ENCODE measurements around the gene MYLK3. TPM values are rescaled to one million over a fixed set of nuclear protein-coding genes. Genes with fewer than 3 reads are reported as not detected.

MYLK3 gene
- total RNA-seq: 0.68 TPM in 1 of 2 replicates, not detected in the other

DNA sequence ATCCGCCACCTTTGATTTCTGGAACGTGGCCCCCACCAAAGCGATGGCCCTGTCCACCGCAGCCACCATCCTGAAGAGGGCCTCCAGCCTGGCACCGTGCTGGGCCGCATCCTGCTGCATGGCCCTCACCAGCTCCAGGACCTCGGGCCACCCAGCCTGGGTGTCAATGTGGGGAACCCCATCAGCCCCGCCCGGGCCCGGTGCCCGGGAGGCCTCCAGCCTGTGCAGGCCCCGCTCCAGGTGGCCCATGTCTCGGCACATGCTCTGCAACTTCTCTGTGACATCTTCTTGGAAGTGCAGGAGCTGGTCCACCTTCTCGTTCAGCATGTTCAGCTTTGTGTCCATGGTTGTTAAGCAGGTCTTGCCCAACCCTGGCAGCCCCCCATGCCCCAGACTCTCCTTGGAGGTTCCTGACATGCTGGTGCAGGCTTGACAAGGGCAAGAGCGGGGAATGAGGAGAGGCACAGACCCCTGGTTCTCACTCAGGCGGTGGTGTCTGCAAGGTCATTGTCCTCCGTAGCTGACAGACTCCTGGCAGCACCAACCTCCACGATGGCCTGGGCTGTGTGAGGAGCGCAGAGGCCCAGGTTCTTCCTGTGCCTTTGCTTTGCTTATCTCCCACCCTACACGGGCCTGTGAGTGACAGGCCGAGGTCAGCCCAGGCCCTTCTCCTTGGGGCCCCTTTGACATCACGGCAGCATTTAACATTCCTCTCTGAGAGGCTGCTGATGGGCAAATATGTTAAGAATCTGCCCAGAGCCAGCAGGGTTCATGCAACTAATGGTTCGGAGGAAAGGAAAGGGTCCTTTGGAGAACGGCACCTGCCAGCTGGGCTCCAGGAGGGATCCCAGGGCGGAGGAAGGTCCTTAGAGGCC, at the start of gene MYLK3:
Gene MYLK3 (minus strand): TSS at position 568 of the 875 bp plus-strand sequence. CDS start 151 bp downstream, at position 417.
- TF ChIP-seq, protein P1, sequence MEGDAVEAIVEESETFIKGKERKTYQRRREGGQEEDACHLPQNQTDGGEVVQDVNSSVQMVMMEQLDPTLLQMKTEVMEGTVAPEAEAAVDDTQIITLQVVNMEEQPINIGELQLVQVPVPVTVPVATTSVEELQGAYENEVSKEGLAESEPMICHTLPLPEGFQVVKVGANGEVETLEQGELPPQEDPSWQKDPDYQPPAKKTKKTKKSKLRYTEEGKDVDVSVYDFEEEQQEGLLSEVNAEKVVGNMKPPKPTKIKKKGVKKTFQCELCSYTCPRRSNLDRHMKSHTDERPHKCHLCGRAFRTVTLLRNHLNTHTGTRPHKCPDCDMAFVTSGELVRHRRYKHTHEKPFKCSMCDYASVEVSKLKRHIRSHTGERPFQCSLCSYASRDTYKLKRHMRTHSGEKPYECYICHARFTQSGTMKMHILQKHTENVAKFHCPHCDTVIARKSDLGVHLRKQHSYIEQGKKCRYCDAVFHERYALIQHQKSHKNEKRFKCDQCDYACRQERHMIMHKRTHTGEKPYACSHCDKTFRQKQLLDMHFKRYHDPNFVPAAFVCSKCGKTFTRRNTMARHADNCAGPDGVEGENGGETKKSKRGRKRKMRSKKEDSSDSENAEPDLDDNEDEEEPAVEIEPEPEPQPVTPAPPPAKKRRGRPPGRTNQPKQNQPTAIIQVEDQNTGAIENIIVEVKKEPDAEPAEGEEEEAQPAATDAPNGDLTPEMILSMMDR (IDR thresholded peaks at IDR 0.05; ENCODE audit: insufficient read depth, low read length, poor library complexity, severe bottlenecking): no peak
- no peak for DNase-seq (ENCODE audit: low read depth)
- H3K36me3 ChIP-seq (ENCODE audit: control insufficient read depth, insufficient read depth, low read length): no peaks in the 10 kb centered on the region

GRCh38 chr16:46797501-46797900, 49.4 kb upstream of the MYLK3 start:
- no peaks in the 10 kb centered on the region for H3K27me3 ChIP-seq (ENCODE audit: control insufficient read depth, insufficient read depth, low read length)
- no peak overlapping the region for H3K4me3 ChIP-seq (ENCODE audit: low read depth, low read length)
- TF ChIP-seq, protein P1 (IDR thresholded peaks at IDR 0.05; ENCODE audit: insufficient read depth, low read length, poor library complexity, severe bottlenecking): no peak
- no peak for DNase-seq (ENCODE audit: low read depth)
- no peaks in the 10 kb centered on the region for H3K36me3 ChIP-seq (ENCODE audit: control insufficient read depth, insufficient read depth, low read length)

More for the DNA sequence above, at the start of gene MYLK3:
- no peaks in the 10 kb centered on the region for H3K27me3 ChIP-seq (ENCODE audit: control insufficient read depth, insufficient read depth, low read length)
- H3K4me3 ChIP-seq (ENCODE audit: low read depth, low read length): no peak within 1 kb of the TSS

DNA sequence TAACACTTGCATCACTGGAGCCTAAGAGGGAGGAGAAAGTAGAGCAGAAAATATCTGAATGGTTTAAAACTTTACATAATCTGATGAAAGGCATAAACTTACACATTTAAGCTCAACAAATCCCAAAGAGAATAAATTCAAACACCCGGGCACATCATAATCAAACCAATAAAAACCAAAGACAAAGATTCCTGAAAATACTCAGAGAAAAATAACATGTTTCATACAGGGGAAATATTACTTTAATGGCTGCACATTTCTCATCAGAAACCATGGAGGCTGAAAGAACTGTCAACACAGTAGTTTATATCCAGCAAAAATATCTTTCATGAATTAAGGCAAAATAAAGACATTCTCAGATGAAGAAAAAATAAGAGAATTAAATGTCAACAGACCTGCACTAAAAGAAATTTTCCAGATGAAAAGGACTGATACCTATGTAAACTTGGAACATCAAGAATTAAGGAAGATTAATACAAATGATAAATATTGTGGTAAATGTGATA, 48.7 kb upstream of the MYLK3 start:
- Histone ChIP-seq H3K36me3 (ENCODE audit: control insufficient read depth, insufficient read depth, low read length) (no peaks in the 10 kb centered on the region), H3K4me3 (ENCODE audit: low read depth, low read length) (no peak overlapping the region), H3K27me3 (ENCODE audit: control insufficient read depth, insufficient read depth, low read length) (no peaks in the 10 kb centered on the region)
- TF ChIP-seq, protein P1 (IDR thresholded peaks at IDR 0.05; ENCODE audit: insufficient read depth, low read length, poor library complexity, severe bottlenecking): no peak
- DNase-seq (ENCODE audit: low read depth): no peak

DNA sequence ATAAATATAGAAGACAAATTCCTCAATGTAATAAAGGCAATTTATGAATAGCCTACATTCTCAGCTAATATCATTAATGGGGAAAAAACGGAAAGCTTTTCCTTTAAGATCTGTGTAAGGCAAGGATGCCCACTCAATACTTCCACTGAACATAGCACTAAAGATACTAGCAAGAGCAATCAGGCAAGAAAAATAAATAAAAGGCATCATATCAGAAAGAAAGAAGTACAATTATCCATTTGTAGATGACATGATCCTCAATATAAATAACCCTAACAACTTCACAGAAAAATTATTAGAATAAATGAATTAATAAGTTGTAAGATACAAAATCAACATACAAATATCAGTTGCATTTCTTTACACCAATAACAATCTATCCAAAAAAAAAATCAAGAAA, 45.7 kb upstream of the MYLK3 start:
- Histone ChIP-seq H3K36me3 (ENCODE audit: control insufficient read depth, insufficient read depth, low read length) (no peaks in the 10 kb centered on the region), H3K4me3 (ENCODE audit: low read depth, low read length) (no peak overlapping the region), H3K27me3 (ENCODE audit: control insufficient read depth, insufficient read depth, low read length) (no peaks in the 10 kb centered on the region)
- DNase-seq (ENCODE audit: low read depth): no peak
- TF ChIP-seq, protein P1 (IDR thresholded peaks at IDR 0.05; ENCODE audit: insufficient read depth, low read length, poor library complexity, severe bottlenecking): no peak

DNA sequence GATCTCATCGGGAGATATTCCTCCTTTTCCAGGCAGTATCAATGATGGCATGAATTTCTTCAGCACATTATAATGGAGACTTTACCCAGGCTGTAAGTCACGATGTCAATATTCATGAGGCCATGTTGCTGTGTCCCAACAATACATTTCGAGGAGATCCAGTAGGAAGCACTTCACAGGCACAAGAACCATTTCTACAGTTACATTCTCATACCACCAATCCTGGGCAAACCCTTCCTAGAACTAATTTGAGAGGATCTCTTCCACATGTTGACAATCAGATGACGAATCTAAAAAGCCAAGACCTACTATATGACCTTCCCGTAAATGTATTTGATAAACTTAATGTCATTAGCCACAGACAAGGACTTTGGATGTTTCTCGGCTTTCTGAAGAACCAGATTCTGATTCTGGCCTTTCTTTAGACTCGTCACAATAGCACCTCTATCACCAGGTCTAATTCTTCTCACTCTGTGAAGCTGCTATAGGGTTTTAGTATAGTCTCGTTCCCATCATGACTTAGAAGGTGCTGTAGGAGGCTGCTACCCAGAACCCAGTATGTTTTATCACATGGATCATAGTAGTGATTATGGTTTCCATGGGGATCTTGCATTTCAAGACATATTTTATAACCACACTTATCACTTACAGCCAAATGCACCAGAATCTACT, 42.6 kb upstream of the MYLK3 start:
- H3K36me3 ChIP-seq (ENCODE audit: control insufficient read depth, insufficient read depth, low read length): no peaks in the 10 kb centered on the region
- no peak for DNase-seq (ENCODE audit: low read depth)
- TF ChIP-seq, protein P1 (IDR thresholded peaks at IDR 0.05; ENCODE audit: insufficient read depth, low read length, poor library complexity, severe bottlenecking): no peak
- no peaks in the 10 kb centered on the region for H3K27me3 ChIP-seq (ENCODE audit: control insufficient read depth, insufficient read depth, low read length)
- H3K4me3 ChIP-seq (ENCODE audit: low read depth, low read length): no peak overlapping the region

All from kidney epithelial cell (primary cell).